ENCODE data around the gene BAX.

BAX gene

DNA sequence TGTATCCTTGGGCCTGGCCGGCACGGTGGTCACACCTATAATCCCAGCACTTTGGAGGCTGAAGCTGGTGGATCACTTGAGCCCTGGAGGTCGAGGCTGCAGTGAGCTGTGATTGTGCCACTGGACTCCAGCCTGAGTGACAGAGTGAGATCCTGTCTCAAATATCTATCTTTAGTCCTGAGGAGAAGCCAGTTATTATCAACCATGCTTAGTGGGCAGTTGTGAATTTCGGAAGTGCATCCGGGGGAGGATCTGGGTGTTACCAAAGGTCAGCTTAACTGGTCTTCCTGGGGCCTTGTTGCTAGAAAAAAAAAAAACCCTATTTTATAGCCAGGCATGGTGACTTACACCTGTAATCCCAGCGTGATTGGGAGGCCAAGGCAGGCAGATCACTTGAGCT lies 11.6 kb upstream of the BAX start:
- TF ChIP-seq, protein P1, sequence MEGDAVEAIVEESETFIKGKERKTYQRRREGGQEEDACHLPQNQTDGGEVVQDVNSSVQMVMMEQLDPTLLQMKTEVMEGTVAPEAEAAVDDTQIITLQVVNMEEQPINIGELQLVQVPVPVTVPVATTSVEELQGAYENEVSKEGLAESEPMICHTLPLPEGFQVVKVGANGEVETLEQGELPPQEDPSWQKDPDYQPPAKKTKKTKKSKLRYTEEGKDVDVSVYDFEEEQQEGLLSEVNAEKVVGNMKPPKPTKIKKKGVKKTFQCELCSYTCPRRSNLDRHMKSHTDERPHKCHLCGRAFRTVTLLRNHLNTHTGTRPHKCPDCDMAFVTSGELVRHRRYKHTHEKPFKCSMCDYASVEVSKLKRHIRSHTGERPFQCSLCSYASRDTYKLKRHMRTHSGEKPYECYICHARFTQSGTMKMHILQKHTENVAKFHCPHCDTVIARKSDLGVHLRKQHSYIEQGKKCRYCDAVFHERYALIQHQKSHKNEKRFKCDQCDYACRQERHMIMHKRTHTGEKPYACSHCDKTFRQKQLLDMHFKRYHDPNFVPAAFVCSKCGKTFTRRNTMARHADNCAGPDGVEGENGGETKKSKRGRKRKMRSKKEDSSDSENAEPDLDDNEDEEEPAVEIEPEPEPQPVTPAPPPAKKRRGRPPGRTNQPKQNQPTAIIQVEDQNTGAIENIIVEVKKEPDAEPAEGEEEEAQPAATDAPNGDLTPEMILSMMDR (conservative IDR thresholded peaks at IDR 0.05; ENCODE audit: low read depth), result no peak
- H3K27ac ChIP-seq, result no peak overlapping the region
- CTCF ChIA-PET, result interaction anchor here (0.7 kb wide), 2 partner anchors 74 to 172 kb away, joined by 3 read pairs; no protein-coding TSS in a partner anchor
- POLR2A ChIA-PET (ENCODE audit: low non-redundant PET), result no interaction called here
- no peak for DNase-seq (ENCODE audit: low spot score)

- H3K27ac ChIP-seq, result peak overlapping the region; percentile 4; the same call in 1 of the 2 replicates
- POLR2A ChIA-PET (ENCODE audit: low non-redundant PET), result no interaction called here
Observed at GRCh38 chr19:48945415-48945814, 9.3 kb upstream of the BAX start.

DNA sequence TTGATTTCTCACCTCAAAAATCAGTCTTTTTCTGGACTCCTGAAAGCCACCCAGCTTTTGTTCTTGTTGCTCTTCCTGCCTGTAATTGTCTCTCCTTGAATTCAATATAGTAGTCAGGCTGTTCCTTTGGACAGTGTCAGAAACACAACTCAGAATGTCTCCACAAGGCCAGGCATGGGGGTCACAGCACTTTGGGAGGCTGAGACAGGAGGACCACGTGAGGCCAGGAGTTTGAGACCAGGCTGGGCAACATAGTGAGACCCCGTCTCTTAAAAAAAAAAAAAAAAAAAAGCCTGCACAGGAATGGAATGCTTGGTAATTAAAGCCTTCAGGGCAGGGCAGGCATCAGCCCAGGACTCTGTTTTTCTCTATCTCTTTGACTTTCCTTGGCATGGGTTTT lies 8.9 kb upstream of the BAX start:
- H3K27ac ChIP-seq, result peak overlapping the region; percentile 4; the same call in 1 of the 2 replicates
- ChIA-PET CTCF (interaction anchor here (0.5 kb wide), 1 partner anchor 68 kb away, joined by 3 read pairs; no protein-coding TSS in a partner anchor), POLR2A (ENCODE audit: low non-redundant PET) (no interaction called here)
- no peak for DNase-seq (ENCODE audit: low spot score)
- TF ChIP-seq, protein P1 (conservative IDR thresholded peaks at IDR 0.05; ENCODE audit: low read depth), result no peak

More at GRCh38 chr19:48945415-48945814, 9.3 kb upstream of the BAX start:
- DNase-seq (ENCODE audit: low spot score), result no peak
- TF ChIP-seq, protein P1 (conservative IDR thresholded peaks at IDR 0.05; ENCODE audit: low read depth), result no peak
- CTCF ChIA-PET, result no interaction called here

DNA sequence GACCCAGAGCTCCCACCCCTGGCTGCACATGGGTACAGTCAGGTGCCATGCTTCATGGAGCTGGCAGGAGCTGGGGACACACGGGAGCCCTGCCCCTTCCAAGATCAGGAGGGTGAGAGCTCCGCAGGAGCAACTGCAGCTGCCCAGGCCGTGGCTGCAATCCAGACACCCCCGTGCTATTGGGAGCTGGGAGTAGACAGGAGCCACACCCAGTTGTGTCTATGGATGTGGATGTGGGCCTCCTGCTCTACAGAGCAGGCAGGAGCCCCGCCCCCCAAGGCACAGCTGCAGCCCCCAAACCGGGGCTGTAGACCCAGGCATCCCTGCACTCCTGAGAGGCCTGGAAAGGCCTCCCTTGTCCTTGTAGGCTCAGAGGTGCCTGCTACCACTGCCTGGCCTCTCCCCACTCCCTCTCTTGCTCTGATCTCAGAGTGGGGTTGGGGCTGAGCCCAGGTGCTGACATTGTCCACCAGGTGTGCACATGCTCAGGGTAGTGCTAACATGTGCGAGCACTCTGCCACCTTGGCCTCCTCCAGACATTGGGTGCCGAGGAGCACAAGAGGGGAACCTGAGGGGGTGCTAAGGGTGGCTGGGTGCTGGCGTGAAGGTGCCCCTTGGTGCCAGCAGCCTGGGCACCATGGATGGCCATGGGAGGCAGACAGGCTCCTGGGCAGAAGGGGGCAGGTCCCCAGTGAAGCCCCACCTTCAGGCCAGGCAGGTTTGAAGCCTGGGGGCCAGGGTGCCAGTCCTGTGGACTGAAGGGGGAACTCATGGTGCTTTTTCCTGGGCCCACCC lies 8.0 kb upstream of the BAX start:
- ChIA-PET CTCF (interaction anchor here (0.6 kb wide), 1 partner anchor 1198 kb away, joined by 3 read pairs; no protein-coding TSS in a partner anchor), POLR2A (ENCODE audit: low non-redundant PET) (no interaction called here)
- TF ChIP-seq, protein P1 (conservative IDR thresholded peaks at IDR 0.05; ENCODE audit: low read depth), result no peak

GRCh38 chr19:48947258-48947542 lies 7.5 kb upstream of the BAX start:
- TF ChIP-seq, protein P1 (conservative IDR thresholded peaks at IDR 0.05; ENCODE audit: low read depth), result no peak
- CTCF ChIA-PET, result no interaction called here

More for the DNA sequence above, 8.0 kb upstream of the BAX start:
- DNase-seq (ENCODE audit: low spot score), result no peak
- no peak overlapping the region for H3K27ac ChIP-seq

DNA sequence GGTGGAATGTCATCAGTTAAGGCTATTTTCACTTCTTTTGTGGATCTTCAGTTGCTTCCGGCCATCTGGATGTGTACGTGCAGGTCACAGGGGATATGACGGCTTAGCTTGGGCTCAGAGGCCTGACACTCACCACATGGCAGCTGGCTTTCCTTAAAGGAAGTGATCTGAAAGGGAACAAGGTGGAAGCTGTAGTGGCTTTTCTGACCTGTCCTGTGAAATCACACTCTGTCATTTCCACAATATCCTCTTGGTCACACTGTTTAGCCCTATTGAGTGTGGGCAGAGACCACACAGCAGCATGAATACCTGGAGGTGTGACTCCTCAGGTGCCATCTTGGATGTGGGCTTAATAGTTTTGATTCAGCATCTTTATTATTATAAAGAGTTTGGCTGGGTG lies 4.5 kb upstream of the BAX start:
- TF ChIP-seq, protein P1 (conservative IDR thresholded peaks at IDR 0.05; ENCODE audit: low read depth), result no peak
- ChIA-PET CTCF (no interaction called here), POLR2A (ENCODE audit: low non-redundant PET) (no interaction called here)
- H3K27ac ChIP-seq, result no peak overlapping the region
- DNase-seq (ENCODE audit: low spot score), result no peak

More at GRCh38 chr19:48947258-48947542, 7.5 kb upstream of the BAX start:
- DNase-seq (ENCODE audit: low spot score), result no peak
- H3K27ac ChIP-seq, result no peak overlapping the region
- POLR2A ChIA-PET (ENCODE audit: low non-redundant PET), result no interaction called here

Data from RWPE1 (cell line).